Nephron progenitor cell (in vitro differentiated cells): ENCODE measurements around the gene NFATC2.
A peak's percentile ranks its signal among the peaks of the same experiment; 100 is the strongest.

Source experiments
- DNase-seq: peaks from one replicate; pipeline ENCODE4 v3.0.0; 2021
- H3K27ac Mint-ChIP-seq: 2 replicates; pipeline ENCODE4 v1.8.0; 2021; ENCODE audit warnings: mild to moderate bottlenecking, moderate library complexity, mixed read lengths
- H3K27me3 Mint-ChIP-seq: 2 replicates; pipeline ENCODE4 v1.8.0; 2021; ENCODE audit warnings: mild to moderate bottlenecking, low read depth, mixed read lengths; ENCODE audit not compliant: poor library complexity
- H3K36me3 Mint-ChIP-seq: 2 replicates; pipeline ENCODE4 v1.8.0; 2021; ENCODE audit warnings: low read depth, mixed read lengths
- H3K4me1 Mint-ChIP-seq: 2 replicates; pipeline ENCODE4 v1.8.0; 2021; ENCODE audit warnings: mixed read lengths
- H3K4me3 Mint-ChIP-seq: 2 replicates; pipeline ENCODE4 v1.8.0; 2021; ENCODE audit warnings: mild to moderate bottlenecking, moderate library complexity, mixed read lengths
- H3K9me3 Mint-ChIP-seq: 2 replicates; pipeline ENCODE4 v1.8.0; 2021; ENCODE audit warnings: mild to moderate bottlenecking, moderate library complexity, mixed read lengths
- TF ChIP-seq, protein P1 (sequence below): fragments of 200-600 bp; sonication (generic); IDR thresholded peaks from 2 replicates; pipeline ENCODE4 v1.5.0; 2021; ENCODE audit warnings: antibody characterized with exemption

The NFATC2 gene

DNA sequence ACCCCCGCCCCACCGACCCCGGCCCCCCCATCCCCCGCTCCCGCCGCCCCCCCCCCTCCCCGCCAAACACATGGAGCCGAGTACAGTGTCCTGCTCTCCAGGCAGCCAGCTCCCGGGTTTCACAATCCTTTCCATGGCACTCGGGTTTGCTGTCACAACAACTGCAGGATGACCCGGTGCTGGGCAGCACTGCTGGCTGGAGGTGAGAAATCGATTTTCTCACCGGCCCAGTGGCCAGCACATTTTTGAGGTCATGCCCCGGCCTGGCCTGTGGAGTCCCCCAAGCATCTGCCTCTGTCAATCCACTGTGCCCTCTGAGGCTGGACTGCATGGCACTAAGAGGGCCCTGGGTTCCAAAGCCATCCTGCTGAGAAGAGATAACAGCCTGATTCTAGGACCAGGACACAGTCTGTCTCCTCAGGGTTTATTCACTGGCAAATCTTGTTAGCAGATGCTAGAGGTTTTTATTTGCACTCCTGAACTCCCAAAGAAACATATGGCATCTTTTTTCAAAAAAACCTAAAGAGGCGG, 129.5 kb downstream of the NFATC2 start:
- Mint-ChIP-seq H3K4me3 (no peak overlapping the region), H3K4me1 (peaks cover 37% of the 10 kb centered on the region), H3K27ac (no peak overlapping the region), H3K27me3 (peaks cover 5% of the 10 kb centered on the region), H3K9me3 (no peaks in the 10 kb centered on the region), H3K36me3 (no peaks in the 10 kb centered on the region)
- TF ChIP-seq, protein P1, sequence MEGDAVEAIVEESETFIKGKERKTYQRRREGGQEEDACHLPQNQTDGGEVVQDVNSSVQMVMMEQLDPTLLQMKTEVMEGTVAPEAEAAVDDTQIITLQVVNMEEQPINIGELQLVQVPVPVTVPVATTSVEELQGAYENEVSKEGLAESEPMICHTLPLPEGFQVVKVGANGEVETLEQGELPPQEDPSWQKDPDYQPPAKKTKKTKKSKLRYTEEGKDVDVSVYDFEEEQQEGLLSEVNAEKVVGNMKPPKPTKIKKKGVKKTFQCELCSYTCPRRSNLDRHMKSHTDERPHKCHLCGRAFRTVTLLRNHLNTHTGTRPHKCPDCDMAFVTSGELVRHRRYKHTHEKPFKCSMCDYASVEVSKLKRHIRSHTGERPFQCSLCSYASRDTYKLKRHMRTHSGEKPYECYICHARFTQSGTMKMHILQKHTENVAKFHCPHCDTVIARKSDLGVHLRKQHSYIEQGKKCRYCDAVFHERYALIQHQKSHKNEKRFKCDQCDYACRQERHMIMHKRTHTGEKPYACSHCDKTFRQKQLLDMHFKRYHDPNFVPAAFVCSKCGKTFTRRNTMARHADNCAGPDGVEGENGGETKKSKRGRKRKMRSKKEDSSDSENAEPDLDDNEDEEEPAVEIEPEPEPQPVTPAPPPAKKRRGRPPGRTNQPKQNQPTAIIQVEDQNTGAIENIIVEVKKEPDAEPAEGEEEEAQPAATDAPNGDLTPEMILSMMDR, result no peak
- no peak for DNase-seq

DNA sequence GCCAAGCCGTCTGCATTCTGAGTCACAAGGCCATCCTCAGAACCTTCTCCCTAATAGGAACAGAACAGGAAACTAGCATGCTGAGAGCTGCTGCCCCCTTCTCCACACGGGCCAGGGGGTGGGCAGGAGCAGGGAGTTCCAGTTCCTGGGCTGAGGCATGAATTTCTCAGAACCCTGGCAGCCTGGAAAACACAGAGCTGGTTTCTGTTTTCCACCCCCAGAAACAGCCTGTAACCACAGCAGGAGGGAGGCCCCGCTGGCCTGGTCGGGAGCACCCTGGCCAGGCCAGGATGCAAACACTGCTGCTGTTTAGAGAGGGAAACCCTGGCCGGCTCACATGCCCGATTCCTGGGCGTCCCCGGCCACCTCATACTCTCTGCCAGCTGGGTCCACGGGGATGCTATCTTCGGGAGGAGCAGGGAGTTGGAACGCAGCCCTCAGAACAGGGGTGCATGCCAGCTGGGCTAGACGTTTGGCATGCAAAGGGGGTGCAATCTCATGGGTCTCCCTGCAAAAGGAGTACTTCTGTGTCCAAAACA, 130.1 kb downstream of the NFATC2 start:
- Mint-ChIP-seq H3K4me1 (peaks cover 36% of the 10 kb centered on the region), H3K4me3 (no peak overlapping the region), H3K27ac (no peak overlapping the region), H3K27me3 (peaks cover 8% of the 10 kb centered on the region), H3K9me3 (no peaks in the 10 kb centered on the region), H3K36me3 (no peaks in the 10 kb centered on the region)
- DNase-seq, result no peak
- TF ChIP-seq, protein P1, result no peak

DNA sequence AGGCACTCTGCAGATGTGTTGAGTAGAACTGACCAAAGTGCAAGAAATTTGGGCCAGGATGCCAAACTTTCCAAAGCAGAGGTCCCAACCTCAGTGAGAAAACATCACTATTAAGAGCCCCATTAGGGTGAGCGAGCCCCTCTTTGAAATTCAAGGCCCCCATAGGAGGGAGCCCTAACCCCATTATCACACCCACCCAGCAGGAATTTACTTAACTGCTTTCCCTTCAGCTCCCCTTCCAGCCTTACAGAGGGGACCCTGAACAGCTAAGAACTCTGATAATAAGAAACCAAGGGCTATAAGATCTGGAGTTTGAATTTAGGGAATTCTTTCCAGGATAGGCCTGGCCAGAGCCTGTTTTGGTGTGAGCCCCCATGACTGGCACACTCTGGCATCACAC, 130.6 kb downstream of the NFATC2 start:
- peak overlapping the region; percentile 36 for H3K27ac Mint-ChIP-seq
- peaks cover 8% of the 10 kb centered on the region for H3K27me3 Mint-ChIP-seq
- TF ChIP-seq, protein P1, result no peak
- no peaks in the 10 kb centered on the region for H3K9me3 Mint-ChIP-seq
- no peak for DNase-seq
- no peak overlapping the region for H3K4me3 Mint-ChIP-seq
- H3K36me3 Mint-ChIP-seq, result no peaks in the 10 kb centered on the region
- H3K4me1 Mint-ChIP-seq, result peaks cover 30% of the 10 kb centered on the region

DNA sequence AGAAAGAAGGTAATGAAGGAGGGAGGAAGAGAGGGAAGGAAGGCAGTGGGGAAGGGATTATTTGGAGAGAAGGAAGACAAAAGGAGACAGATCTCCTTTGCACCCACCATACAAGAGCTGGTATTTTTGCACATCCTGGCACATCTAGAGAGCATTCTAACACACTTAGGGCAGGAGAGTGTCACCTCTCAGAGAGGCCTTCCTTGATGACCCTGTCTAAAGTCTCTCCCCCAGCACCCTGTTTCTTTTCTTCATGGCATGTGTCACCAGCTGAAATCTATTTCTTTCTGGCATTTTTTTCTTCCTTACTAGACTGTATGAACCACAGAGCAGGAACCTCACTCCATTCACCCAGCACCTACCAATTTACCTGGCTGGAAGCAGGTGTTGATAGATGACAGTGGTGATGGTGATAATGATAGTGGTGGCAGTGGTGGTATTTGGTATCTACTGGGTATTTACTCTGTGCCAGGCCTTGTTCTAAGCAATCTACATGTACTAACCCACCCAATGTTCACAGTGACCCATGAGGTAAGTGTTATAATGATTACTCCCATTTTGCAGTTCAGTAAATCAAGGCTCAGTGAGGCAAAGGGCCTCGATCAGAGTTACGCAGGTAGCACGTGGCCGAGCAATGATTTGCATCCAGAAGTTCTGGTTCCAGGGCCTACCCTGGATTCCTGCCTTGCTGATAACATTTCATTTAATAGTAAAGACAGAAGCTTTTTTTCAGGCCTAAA, 131.8 kb downstream of the NFATC2 start:
- H3K4me3 Mint-ChIP-seq, result no peak overlapping the region
- TF ChIP-seq, protein P1, result no peak

DNA sequence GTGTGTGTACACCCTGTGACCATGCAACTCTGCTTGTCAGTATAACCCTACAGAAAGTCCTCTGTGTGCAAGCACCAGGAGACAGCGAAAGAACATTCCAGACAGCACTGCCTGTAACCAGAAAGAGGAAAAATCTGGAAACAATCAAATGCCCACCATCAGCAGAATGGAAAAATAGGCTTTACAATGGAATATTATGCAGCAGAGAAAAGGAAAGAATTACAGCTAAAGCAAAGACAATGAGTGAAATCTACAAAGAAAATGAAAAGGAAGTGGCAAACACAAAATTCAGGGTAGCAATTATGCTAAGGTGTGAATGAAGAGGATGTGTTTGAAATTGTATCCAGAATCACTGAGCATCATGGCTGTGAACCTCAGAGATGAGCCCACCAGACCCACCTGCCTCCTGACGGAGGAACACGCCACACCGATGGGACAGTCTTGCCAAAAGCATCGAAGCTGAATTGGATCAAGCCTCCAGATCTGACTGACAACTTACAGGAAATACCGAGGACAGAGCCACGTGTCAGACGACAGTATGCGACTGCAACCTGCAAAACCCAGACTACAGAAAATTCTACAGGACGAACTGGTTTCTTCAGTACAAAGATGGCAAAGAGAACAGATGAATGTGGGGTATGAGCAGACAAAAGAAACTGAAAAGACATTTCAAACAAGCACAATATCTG, 133.2 kb downstream of the NFATC2 start:
- no peaks in the 10 kb centered on the region for H3K36me3 Mint-ChIP-seq
- H3K27ac Mint-ChIP-seq, result no peak overlapping the region
- peaks cover 12% of the 10 kb centered on the region for H3K27me3 Mint-ChIP-seq
- DNase-seq, result no peak
- H3K4me1 Mint-ChIP-seq, result peaks cover 25% of the 10 kb centered on the region
- no peak overlapping the region for H3K4me3 Mint-ChIP-seq
- no peaks in the 10 kb centered on the region for H3K9me3 Mint-ChIP-seq
- TF ChIP-seq, protein P1, result no peak

More for the DNA sequence above, 131.8 kb downstream of the NFATC2 start:
- no peak overlapping the region for H3K27ac Mint-ChIP-seq
- no peaks in the 10 kb centered on the region for H3K9me3 Mint-ChIP-seq
- peaks cover 8% of the 10 kb centered on the region for H3K27me3 Mint-ChIP-seq
- H3K36me3 Mint-ChIP-seq, result no peaks in the 10 kb centered on the region
- peaks cover 25% of the 10 kb centered on the region for H3K4me1 Mint-ChIP-seq
- DNase-seq, result no peak
